Esophagus muscularis mucosa (tissue), 4 donors: ENCODE results near the gene RGS8. TPM values are rescaled to one million over a fixed set of nuclear protein-coding genes. Genes with fewer than 3 reads are reported as not detected.

Experiments used
- DNase-seq: peaks from one replicate; pipeline ENCODE4 v3.0.0-alpha.2; 2017; ENCODE audit errors: extremely low spot score
- H3K27ac ChIP-seq, 4 donors: fragments of 200-600 bp; sonication (generic); replicated peaks in 1 of 4; 1 replicate in 3 of 4; 2 replicates in 1 of 4; pipeline ENCODE4 v1.5.1; 2016 to 2019; ENCODE audit warnings: mild to moderate bottlenecking in 1 of 4
- H3K27me3 ChIP-seq, 4 donors: fragments of 200-600 bp; sonication (generic); one replicate each; pipeline versions ENCODE4 v1.5.1 to v1.6.0; 2016 to 2019
- H3K36me3 ChIP-seq, 4 donors: fragments of 200-600 bp; sonication (generic); one replicate each; pipeline ENCODE4 v1.5.1; 2016 to 2019
- H3K4me1 ChIP-seq, 4 donors: fragments of 200-600 bp; sonication (generic); one replicate each; pipeline ENCODE4 v1.5.1; 2016 to 2019
- H3K4me3 ChIP-seq, 4 donors: fragments of 200-600 bp; sonication (generic); 1 replicate in 2 of 4; 2 replicates in 2 of 4; pipeline ENCODE4 v1.5.1; 2016 to 2019; ENCODE audit warnings: mild to moderate bottlenecking in 4 of 4, moderate library complexity in 1 of 4
- H3K9me3 ChIP-seq, 4 donors: fragments of 200-600 bp; sonication (generic); 1 replicate in 3 of 4; 2 replicates in 1 of 4; pipeline ENCODE4 v1.5.1; 2016 to 2019
- CTCF ChIP-seq, 3 experiments: fragments of 200-600 bp in 2 of 3; fragments of 450-650 bp in 1 of 3; sonication (generic) in 2 of 3; IDR thresholded peaks; one replicate each; pipeline ENCODE4 v1.5.1; 2017 to 2019; ENCODE audit warnings: antibody characterized with exemption in 3 of 3, mild to moderate bottlenecking in 2 of 3, moderate library complexity in 1 of 3
- EP300 ChIP-seq: sonication (generic); formaldehyde crosslinking; IDR thresholded peaks from one replicate; pipeline ENCODE4 v1.6.1; 2017; ENCODE audit warnings: antibody characterized with exemption
- POLR2A ChIP-seq: fragments of 450-650 bp; IDR thresholded peaks from one replicate; pipeline ENCODE4 v1.6.1; 2017; ENCODE audit warnings: antibody characterized with exemption, moderate library complexity, mild to moderate bottlenecking, low read depth
- POLR2AphosphoS5 ChIP-seq, 2 donors: sonication (generic); formaldehyde crosslinking; IDR thresholded peaks; one replicate each; pipeline ENCODE4 v1.6.1; 2017; ENCODE audit warnings: antibody characterized with exemption in 2 of 2
- WGBS: methylation state at CpG from one replicate; pipeline ENCODE4 v1.1.5; 2018; 5-methylcytosine and 5-hydroxymethylcytosine counted together
- intact Hi-C: fragments of 100-400 bp; cut with DNase I; formaldehyde crosslinking; loops from one replicate; pipeline ENCODE4 v1.15.1; 2023
- total RNA-seq, 4 donors: library from RNA; depleted of rRNA; stranded (reverse); fragments of >200 nt; gene quantifications; one replicate each; pipeline versions ENCODE4 v1.1.0 to v1.2.1, GENCODE V29; 2016

The RGS8 gene
- total RNA-seq, 4 donors from 2014 or later = 0.06 to 0.17 TPM; not detected in 2

- intact Hi-C loops = no loop called here
Observed at GRCh38 chr1:182704677-182705076, 20.3 kb upstream of the RGS8 start.

GRCh38 chr1:182703539-182703938 lies 19.2 kb upstream of the RGS8 start:
- WGBS = 73% methylated on average over 4 of the region's 4 CpGs
- Histone ChIP-seq H3K9me3 (no peaks in the 10 kb centered on the region), H3K27me3 (peaks cover 0 to 13% (median 0%) of the 10 kb centered on the region in 4 donors), H3K27ac (no peak overlapping the region), H3K36me3 (no peaks in the 10 kb centered on the region), H3K4me3 (no peak overlapping the region), H3K4me1 (peaks cover 0 to 22% (median 18%) of the 10 kb centered on the region in 4 donors)
- intact Hi-C loops = no loop called here
- TF ChIP-seq POLR2A (no peak), POLR2AphosphoS5 (IDR thresholded peaks at IDR 0.05) (no peak), EP300 (no peak), CTCF (IDR thresholded peaks at IDR 0.05) (no peak)
- peak; percentile 62 for DNase-seq

More at GRCh38 chr1:182704677-182705076, 20.3 kb upstream of the RGS8 start:
- 90% methylated on average over 2 of the region's 2 CpGs for WGBS
- Histone ChIP-seq H3K36me3 (no peaks in the 10 kb centered on the region), H3K9me3 (no peaks in the 10 kb centered on the region), H3K4me1 (peaks cover 0 to 12% (median 9%) of the 10 kb centered on the region in 4 donors), H3K27me3 (peaks cover 0 to 5% (median 0%) of the 10 kb centered on the region in 4 donors), H3K4me3 (no peak overlapping the region), H3K27ac (no peak overlapping the region)
- peak; percentile 82 for DNase-seq
- TF ChIP-seq POLR2AphosphoS5 (IDR thresholded peaks at IDR 0.05) = no peak
- no peak for TF ChIP-seq CTCF (IDR thresholded peaks at IDR 0.05)
- no peak for TF ChIP-seq POLR2A
- no peak for TF ChIP-seq EP300

- Histone ChIP-seq H3K4me1 (peaks cover 0 to 22% (median 18%) of the 10 kb centered on the region in 4 donors), H3K36me3 (no peaks in the 10 kb centered on the region), H3K27me3 (peaks cover 0 to 13% (median 0%) of the 10 kb centered on the region in 4 donors), H3K9me3 (no peaks in the 10 kb centered on the region), H3K4me3 (no peak overlapping the region), H3K27ac (no peak overlapping the region)
- TF ChIP-seq EP300 (no peak), CTCF (IDR thresholded peaks at IDR 0.05) (no peak), POLR2A (no peak), POLR2AphosphoS5 (IDR thresholded peaks at IDR 0.05) (no peak)
- WGBS = 81% methylated on average over 1 of the region's 1 CpG
- no peak for DNase-seq
- intact Hi-C loops = no loop called here
Observed at GRCh38 chr1:182702826-182703524, 18.6 kb upstream of the RGS8 start.

GRCh38 chr1:182700351-182700709 lies 15.9 kb upstream of the RGS8 start:
- intact Hi-C loops = no loop called here
- Histone ChIP-seq H3K36me3 (no peaks in the 10 kb centered on the region), H3K4me1 (peaks cover 0 to 14% (median 11%) of the 10 kb centered on the region in 4 donors), H3K27me3 (peaks cover 0 to 13% (median 0%) of the 10 kb centered on the region in 4 donors), H3K9me3 (no peaks in the 10 kb centered on the region), H3K27ac (peak overlapping the region in 1 of 4 donors; percentile 28), H3K4me3 (no peak overlapping the region)
- TF ChIP-seq POLR2A (no peak), CTCF (IDR thresholded peaks at IDR 0.05) (no peak), POLR2AphosphoS5 (IDR thresholded peaks at IDR 0.05) (no peak), EP300 (no peak)
- no peak for DNase-seq
- WGBS = 73% methylated on average over 9 of the region's 9 CpGs
